H1 (cell line): Measurements from ENCODE around the gene VSTM2B.

Source experiments
- CREB1 ChIP-seq: IDR thresholded peaks from 2 replicates; pipeline ENCODE4 v1.6.1; 2012; ENCODE audit warnings: inconsistent platforms
- EGR1 ChIP-seq: IDR thresholded peaks from 2 replicates; pipeline ENCODE4 v1.6.1; 2011; ENCODE audit warnings: low read depth, low read length, borderline replicate concordance
- EP300 ChIP-seq, 2 experiments: IDR thresholded peaks; 1 replicate in 1 of 2; 2 replicates in 1 of 2; pipeline ENCODE4 v1.6.1; 2011 to 2012; ENCODE audit warnings: low read depth in 2 of 2, low read length in 2 of 2, mild to moderate bottlenecking in 2 of 2, borderline replicate concordance in 1 of 2, inconsistent platforms in 1 of 2, moderate library complexity in 1 of 2
- HDAC6 ChIP-seq: IDR thresholded peaks from one replicate; pipeline ENCODE4 v1.7.1; 2012; ENCODE audit warnings: low read depth, mild to moderate bottlenecking, inconsistent platforms, low read length, moderate library complexity
- NANOG ChIP-seq: IDR thresholded peaks from 2 replicates; pipeline ENCODE4 v1.6.1; 2011; ENCODE audit warnings: low read length, low read depth, mild to moderate bottlenecking, inconsistent platforms; ENCODE audit not compliant: insufficient read depth, poor library complexity, severe bottlenecking
- RFX5 ChIP-seq: IDR thresholded peaks from 2 replicates; pipeline ENCODE4 v1.6.1; 2011; ENCODE audit warnings: low read depth, low read length, improper control_type of control experiment, borderline replicate concordance
- SP1 ChIP-seq: IDR thresholded peaks from 2 replicates; pipeline ENCODE4 v1.6.1; 2011; ENCODE audit warnings: low read depth, low read length
- TF ChIP-seq, protein P1 (sequence below), 3 experiments: IDR thresholded peaks; 1 replicate in 2 of 3; 2 replicates in 1 of 3; pipeline versions ENCODE4 v1.5.1 to v1.6.1; 2011; ENCODE audit warnings: low read length in 3 of 3, mild to moderate bottlenecking in 3 of 3, inconsistent platforms in 2 of 3, low read depth in 1 of 3, moderate library complexity in 1 of 3; ENCODE audit not compliant: insufficient read depth in 1 of 3; ENCODE audit errors: control extremely low read depth in 1 of 3

- TF ChIP-seq, protein P1, sequence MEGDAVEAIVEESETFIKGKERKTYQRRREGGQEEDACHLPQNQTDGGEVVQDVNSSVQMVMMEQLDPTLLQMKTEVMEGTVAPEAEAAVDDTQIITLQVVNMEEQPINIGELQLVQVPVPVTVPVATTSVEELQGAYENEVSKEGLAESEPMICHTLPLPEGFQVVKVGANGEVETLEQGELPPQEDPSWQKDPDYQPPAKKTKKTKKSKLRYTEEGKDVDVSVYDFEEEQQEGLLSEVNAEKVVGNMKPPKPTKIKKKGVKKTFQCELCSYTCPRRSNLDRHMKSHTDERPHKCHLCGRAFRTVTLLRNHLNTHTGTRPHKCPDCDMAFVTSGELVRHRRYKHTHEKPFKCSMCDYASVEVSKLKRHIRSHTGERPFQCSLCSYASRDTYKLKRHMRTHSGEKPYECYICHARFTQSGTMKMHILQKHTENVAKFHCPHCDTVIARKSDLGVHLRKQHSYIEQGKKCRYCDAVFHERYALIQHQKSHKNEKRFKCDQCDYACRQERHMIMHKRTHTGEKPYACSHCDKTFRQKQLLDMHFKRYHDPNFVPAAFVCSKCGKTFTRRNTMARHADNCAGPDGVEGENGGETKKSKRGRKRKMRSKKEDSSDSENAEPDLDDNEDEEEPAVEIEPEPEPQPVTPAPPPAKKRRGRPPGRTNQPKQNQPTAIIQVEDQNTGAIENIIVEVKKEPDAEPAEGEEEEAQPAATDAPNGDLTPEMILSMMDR (IDR thresholded peaks at IDR 0.05; ENCODE audit: control extremely low read depth in 1 of 3, insufficient read depth in 1 of 3, low read depth in 1 of 3, low read length in 3 of 3) = no peak
- TF ChIP-seq NANOG = no peak
- TF ChIP-seq HDAC6 = no peak
- TF ChIP-seq CREB1 = no peak
- no peak for TF ChIP-seq RFX5
- no peak for TF ChIP-seq EGR1
- TF ChIP-seq EP300 (IDR thresholded peaks at IDR 0.05; ENCODE audit: borderline replicate concordance in 1 of 2, low read depth in 2 of 2, low read length in 2 of 2) = no peak
- no peak for TF ChIP-seq SP1
Measured at GRCh38 chr19:29499261-29499920, 26.4 kb upstream of the VSTM2B start.
